Activated CD8-positive, alpha-beta memory T cell treated with anti-CD3 and anti-CD28 coated beads, Interleukin-2, amount 50 U/mL, for 1 hour (primary cell): Measurements from ENCODE around the gene BRWD1.

Experiments
- DNase-seq: peaks from one replicate; pipeline ENCODE4 v3.0.0-alpha.2; 2020; ENCODE audit errors: extremely low read depth

Gene BRWD1

GRCh38 chr21:39134288-39134810, 179.1 kb downstream of the BRWD1 start:
- DNase-seq = no peak
